Liver (tissue), 9 donors: ENCODE data around the gene CTBP1. TPM values are rescaled to one million over a fixed set of nuclear protein-coding genes. Genes with fewer than 3 reads are reported as not detected.

Experiments used
- DNase-seq: peaks from one replicate; pipeline ENCODE4 v3.0.0-alpha.2; 2017; ENCODE audit warnings: low spot score
- H3K27ac ChIP-seq, 2 donors: one replicate each; pipeline ENCODE4 v1.7.0; 2013; ENCODE audit warnings: inconsistent platforms in 2 of 2, low read length in 2 of 2, control low read depth in 1 of 2, low read depth in 1 of 2, mild to moderate bottlenecking in 1 of 2
- H3K27me3 ChIP-seq, 4 donors: one replicate each; pipeline versions ENCODE4 v1.6.1 to v1.7.0; 2013; ENCODE audit warnings: low read length in 3 of 4, inconsistent platforms in 1 of 4, mild to moderate bottlenecking in 1 of 4, moderate library complexity in 1 of 4; ENCODE audit not compliant: control insufficient read depth in 4 of 4, insufficient read depth in 4 of 4
- H3K36me3 ChIP-seq, 4 donors: one replicate each; pipeline versions ENCODE4 v1.6.1 to v1.7.0; 2013; ENCODE audit warnings: low read length in 3 of 4, mild to moderate bottlenecking in 3 of 4, low read depth in 1 of 4, moderate library complexity in 1 of 4; ENCODE audit not compliant: control insufficient read depth in 4 of 4, insufficient read depth in 3 of 4
- H3K4me1 ChIP-seq, 4 donors: one replicate each; pipeline versions ENCODE4 v1.6.1 to v1.7.0; 2013; ENCODE audit warnings: low read length in 3 of 4, mild to moderate bottlenecking in 3 of 4, moderate library complexity in 1 of 4; ENCODE audit not compliant: control insufficient read depth in 4 of 4, insufficient read depth in 4 of 4
- H3K4me3 ChIP-seq, 3 donors: one replicate each; pipeline versions ENCODE4 v1.6.1 to v1.7.0; 2013; ENCODE audit warnings: low read length in 3 of 3, control low read depth in 1 of 3, low read depth in 1 of 3, mild to moderate bottlenecking in 1 of 3
- H3K9ac ChIP-seq, 2 donors: one replicate each; pipeline ENCODE4 v1.7.0; 2013; ENCODE audit warnings: low read length in 2 of 2, mild to moderate bottlenecking in 2 of 2, moderate library complexity in 2 of 2, control low read depth in 1 of 2, low read depth in 1 of 2
- H3K9me3 ChIP-seq, 4 donors: one replicate each; pipeline versions ENCODE4 v1.6.1 to v1.7.0; 2013; ENCODE audit warnings: low read length in 3 of 4; ENCODE audit not compliant: control insufficient read depth in 4 of 4
- EGR1 ChIP-seq, 2 donors: IDR thresholded peaks; 2 replicates each; pipeline ENCODE4 v1.6.1; 2016 to 2018; ENCODE audit warnings: antibody characterized with exemption in 2 of 2, low read depth in 2 of 2
- FOXA1 ChIP-seq: IDR thresholded peaks from 2 replicates; pipeline ENCODE4 v1.6.1; 2016; ENCODE audit warnings: antibody characterized with exemption
- FOXA2 ChIP-seq: IDR thresholded peaks from 2 replicates; pipeline ENCODE4 v1.6.1; 2016; ENCODE audit warnings: antibody characterized with exemption
- GABPA ChIP-seq, 2 donors: IDR thresholded peaks in 1 of 2; conservative IDR thresholded peaks in 1 of 2; 2 replicates each; pipeline ENCODE4 v1.6.1; 2016; ENCODE audit warnings: antibody characterized with exemption in 2 of 2, mild to moderate bottlenecking in 1 of 2, moderate library complexity in 1 of 2
- HNF4A ChIP-seq, 2 donors: conservative IDR thresholded peaks; 2 replicates each; pipeline ENCODE4 v1.6.1; 2016; ENCODE audit warnings: antibody characterized with exemption in 2 of 2, mild to moderate bottlenecking in 2 of 2
- HNF4G ChIP-seq: IDR thresholded peaks from 2 replicates; pipeline ENCODE4 v1.6.1; 2016; ENCODE audit warnings: antibody characterized with exemption
- JUND ChIP-seq, 2 donors: IDR thresholded peaks; 2 replicates each; pipeline ENCODE4 v1.6.1; 2016; ENCODE audit warnings: antibody characterized with exemption in 2 of 2
- NR2F2 ChIP-seq: IDR thresholded peaks from 2 replicates; pipeline ENCODE4 v1.6.1; 2016; ENCODE audit warnings: antibody characterized with exemption
- RAD21 ChIP-seq, 2 donors: IDR thresholded peaks; 2 replicates each; pipeline ENCODE4 v1.6.1; 2016; ENCODE audit warnings: antibody characterized with exemption in 2 of 2, mild to moderate bottlenecking in 2 of 2
- RXRA ChIP-seq, 2 donors: IDR thresholded peaks; 2 replicates each; pipeline ENCODE4 v1.6.1; 2017 to 2018; ENCODE audit warnings: antibody characterized with exemption in 2 of 2, mild to moderate bottlenecking in 1 of 2
- SP1 ChIP-seq: IDR thresholded peaks from 2 replicates; pipeline ENCODE4 v1.6.1; 2018; ENCODE audit warnings: antibody characterized with exemption, mild to moderate bottlenecking
- TAF1 ChIP-seq: conservative IDR thresholded peaks from 2 replicates; pipeline ENCODE4 v1.6.1; 2016; ENCODE audit warnings: antibody characterized with exemption, mild to moderate bottlenecking
- YY1 ChIP-seq: IDR thresholded peaks from 2 replicates; pipeline ENCODE4 v1.6.1; 2016; ENCODE audit warnings: antibody characterized with exemption, mild to moderate bottlenecking
- polyA plus RNA-seq, 2 donors: library from polyadenylated mRNA; stranded (reverse) in 1 of 2; unstranded in 1 of 2; fragments of 200-250 nt in 1 of 2; fragments of >200 nt in 1 of 2; fragmentation: Nextera tagmentation in 1 of 2; extraction: Ambion mirVana in 1 of 2; gene quantifications; one replicate each; pipeline versions ENCODE4 v1.2.1 to v1.2.3, GENCODE V29; 2013 to 2015
- total RNA-seq, 2 donors: library from RNA; depleted of rRNA; stranded (reverse); fragments of >200 nt; gene quantifications; one replicate each; pipeline ENCODE4 v1.2.3, GENCODE V29; 2014
- TF ChIP-seq, protein P1 (sequence below): IDR thresholded peaks from 2 replicates; pipeline ENCODE4 v1.6.1; 2016; ENCODE audit warnings: antibody characterized with exemption, mild to moderate bottlenecking
- TF ChIP-seq, protein P2 (sequence below): fragments of 150-350 bp; IDR thresholded peaks from 2 replicates; pipeline ENCODE4 v1.5.1; 2017; ENCODE audit warnings: improper control_type of control experiment, low read depth, low read length; ENCODE audit not compliant: missing input control
- TF ChIP-seq, protein P3 (sequence below): IDR thresholded peaks from 2 replicates; pipeline ENCODE4 v1.6.1; 2016; ENCODE audit warnings: antibody characterized with exemption
- TF ChIP-seq, protein P4 (sequence below): IDR thresholded peaks from 2 replicates; pipeline ENCODE4 v1.6.1; 2016; ENCODE audit warnings: antibody characterized with exemption
- TF ChIP-seq, protein P5 (sequence below): IDR thresholded peaks from 2 replicates; pipeline ENCODE4 v1.6.1; 2016; ENCODE audit warnings: antibody characterized with exemption
- donor health status: healthy.
- donor health status: healthy.
- donor health status: healthy.
- donor health status: healthy.
- donor health status: healthy.

Gene CTBP1
- total and polyA plus RNA-seq, 4 donors = 27.5 to 156 (median 79.5) TPM

DNA sequence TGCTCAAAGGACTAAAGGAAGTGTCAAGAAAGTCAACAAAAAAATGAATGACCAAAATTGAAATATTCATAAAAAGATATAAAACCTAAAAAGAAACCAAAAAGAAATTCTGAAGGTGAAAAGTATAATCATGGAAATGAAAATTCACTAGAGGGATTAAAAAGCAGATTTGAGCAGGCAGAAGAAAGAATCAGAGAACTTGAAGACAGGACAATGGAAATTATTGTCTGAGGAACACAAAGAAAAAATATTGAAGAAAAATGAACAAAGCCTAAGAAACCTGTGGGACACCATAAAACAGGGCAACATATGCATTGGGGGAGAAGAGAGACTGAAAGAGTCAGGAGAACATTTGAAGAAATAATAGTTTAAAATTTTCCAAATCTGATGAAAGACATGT is 66.6 kb downstream of the CTBP1 start:
- Histone ChIP-seq H3K4me1 (peaks cover 7 to 30% (median 14%) of the 10 kb centered on the region in 4 donors), H3K9ac (no peak overlapping the region), H3K27me3 (no peaks in the 10 kb centered on the region), H3K27ac (no peak overlapping the region), H3K4me3 (no peak overlapping the region), H3K9me3 (peaks cover 0 to 2% (median 0%) of the 10 kb centered on the region in 4 donors), H3K36me3 (no peaks in the 10 kb centered on the region)
- no peak for DNase-seq
- no peak for TF ChIP-seq RXRA (IDR thresholded peaks at IDR 0.05)
- no peak for TF ChIP-seq YY1
- no peak for TF ChIP-seq SP1
- TF ChIP-seq HNF4A (conservative IDR thresholded peaks at IDR 0.05) = no peak
- TF ChIP-seq JUND (IDR thresholded peaks at IDR 0.05) = no peak
- TF ChIP-seq FOXA1 = no peak
- TF ChIP-seq HNF4G = no peak
- TF ChIP-seq EGR1 (IDR thresholded peaks at IDR 0.05; ENCODE audit: low read depth in 2 of 2) = no peak
- TF ChIP-seq, protein P1, sequence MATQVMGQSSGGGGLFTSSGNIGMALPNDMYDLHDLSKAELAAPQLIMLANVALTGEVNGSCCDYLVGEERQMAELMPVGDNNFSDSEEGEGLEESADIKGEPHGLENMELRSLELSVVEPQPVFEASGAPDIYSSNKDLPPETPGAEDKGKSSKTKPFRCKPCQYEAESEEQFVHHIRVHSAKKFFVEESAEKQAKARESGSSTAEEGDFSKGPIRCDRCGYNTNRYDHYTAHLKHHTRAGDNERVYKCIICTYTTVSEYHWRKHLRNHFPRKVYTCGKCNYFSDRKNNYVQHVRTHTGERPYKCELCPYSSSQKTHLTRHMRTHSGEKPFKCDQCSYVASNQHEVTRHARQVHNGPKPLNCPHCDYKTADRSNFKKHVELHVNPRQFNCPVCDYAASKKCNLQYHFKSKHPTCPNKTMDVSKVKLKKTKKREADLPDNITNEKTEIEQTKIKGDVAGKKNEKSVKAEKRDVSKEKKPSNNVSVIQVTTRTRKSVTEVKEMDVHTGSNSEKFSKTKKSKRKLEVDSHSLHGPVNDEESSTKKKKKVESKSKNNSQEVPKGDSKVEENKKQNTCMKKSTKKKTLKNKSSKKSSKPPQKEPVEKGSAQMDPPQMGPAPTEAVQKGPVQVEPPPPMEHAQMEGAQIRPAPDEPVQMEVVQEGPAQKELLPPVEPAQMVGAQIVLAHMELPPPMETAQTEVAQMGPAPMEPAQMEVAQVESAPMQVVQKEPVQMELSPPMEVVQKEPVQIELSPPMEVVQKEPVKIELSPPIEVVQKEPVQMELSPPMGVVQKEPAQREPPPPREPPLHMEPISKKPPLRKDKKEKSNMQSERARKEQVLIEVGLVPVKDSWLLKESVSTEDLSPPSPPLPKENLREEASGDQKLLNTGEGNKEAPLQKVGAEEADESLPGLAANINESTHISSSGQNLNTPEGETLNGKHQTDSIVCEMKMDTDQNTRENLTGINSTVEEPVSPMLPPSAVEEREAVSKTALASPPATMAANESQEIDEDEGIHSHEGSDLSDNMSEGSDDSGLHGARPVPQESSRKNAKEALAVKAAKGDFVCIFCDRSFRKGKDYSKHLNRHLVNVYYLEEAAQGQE = no peak
- TF ChIP-seq NR2F2 = no peak
- TF ChIP-seq TAF1 = no peak
- TF ChIP-seq GABPA (IDR thresholded peaks at IDR 0.05 in 1 of 2, conservative IDR thresholded peaks at IDR 0.05 in 1 of 2) = no peak
- TF ChIP-seq RAD21 (IDR thresholded peaks at IDR 0.05) = no peak
- TF ChIP-seq, protein P2, sequence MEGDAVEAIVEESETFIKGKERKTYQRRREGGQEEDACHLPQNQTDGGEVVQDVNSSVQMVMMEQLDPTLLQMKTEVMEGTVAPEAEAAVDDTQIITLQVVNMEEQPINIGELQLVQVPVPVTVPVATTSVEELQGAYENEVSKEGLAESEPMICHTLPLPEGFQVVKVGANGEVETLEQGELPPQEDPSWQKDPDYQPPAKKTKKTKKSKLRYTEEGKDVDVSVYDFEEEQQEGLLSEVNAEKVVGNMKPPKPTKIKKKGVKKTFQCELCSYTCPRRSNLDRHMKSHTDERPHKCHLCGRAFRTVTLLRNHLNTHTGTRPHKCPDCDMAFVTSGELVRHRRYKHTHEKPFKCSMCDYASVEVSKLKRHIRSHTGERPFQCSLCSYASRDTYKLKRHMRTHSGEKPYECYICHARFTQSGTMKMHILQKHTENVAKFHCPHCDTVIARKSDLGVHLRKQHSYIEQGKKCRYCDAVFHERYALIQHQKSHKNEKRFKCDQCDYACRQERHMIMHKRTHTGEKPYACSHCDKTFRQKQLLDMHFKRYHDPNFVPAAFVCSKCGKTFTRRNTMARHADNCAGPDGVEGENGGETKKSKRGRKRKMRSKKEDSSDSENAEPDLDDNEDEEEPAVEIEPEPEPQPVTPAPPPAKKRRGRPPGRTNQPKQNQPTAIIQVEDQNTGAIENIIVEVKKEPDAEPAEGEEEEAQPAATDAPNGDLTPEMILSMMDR = no peak
- TF ChIP-seq, protein P3, sequence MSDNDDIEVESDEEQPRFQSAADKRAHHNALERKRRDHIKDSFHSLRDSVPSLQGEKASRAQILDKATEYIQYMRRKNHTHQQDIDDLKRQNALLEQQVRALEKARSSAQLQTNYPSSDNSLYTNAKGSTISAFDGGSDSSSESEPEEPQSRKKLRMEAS = no peak
- TF ChIP-seq, protein P4, sequence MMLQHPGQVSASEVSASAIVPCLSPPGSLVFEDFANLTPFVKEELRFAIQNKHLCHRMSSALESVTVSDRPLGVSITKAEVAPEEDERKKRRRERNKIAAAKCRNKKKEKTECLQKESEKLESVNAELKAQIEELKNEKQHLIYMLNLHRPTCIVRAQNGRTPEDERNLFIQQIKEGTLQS = no peak
- no peak for TF ChIP-seq FOXA2
- TF ChIP-seq, protein P5, sequence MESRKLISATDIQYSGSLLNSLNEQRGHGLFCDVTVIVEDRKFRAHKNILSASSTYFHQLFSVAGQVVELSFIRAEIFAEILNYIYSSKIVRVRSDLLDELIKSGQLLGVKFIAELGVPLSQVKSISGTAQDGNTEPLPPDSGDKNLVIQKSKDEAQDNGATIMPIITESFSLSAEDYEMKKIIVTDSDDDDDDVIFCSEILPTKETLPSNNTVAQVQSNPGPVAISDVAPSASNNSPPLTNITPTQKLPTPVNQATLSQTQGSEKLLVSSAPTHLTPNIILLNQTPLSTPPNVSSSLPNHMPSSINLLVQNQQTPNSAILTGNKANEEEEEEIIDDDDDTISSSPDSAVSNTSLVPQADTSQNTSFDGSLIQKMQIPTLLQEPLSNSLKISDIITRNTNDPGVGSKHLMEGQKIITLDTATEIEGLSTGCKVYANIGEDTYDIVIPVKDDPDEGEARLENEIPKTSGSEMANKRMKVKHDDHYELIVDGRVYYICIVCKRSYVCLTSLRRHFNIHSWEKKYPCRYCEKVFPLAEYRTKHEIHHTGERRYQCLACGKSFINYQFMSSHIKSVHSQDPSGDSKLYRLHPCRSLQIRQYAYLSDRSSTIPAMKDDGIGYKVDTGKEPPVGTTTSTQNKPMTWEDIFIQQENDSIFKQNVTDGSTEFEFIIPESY = no peak
